Measurements from ENCODE around the gene RNPS1.

Gene RNPS1

GRCh38 chr16:2267913-2268666 is at the start of gene RNPS1:
Gene RNPS1 (minus strand): TSS chr16:2268126. CDS start chr16:2264643, 3,483 bp downstream.
- peak; percentile 53 to 81 for DNase-seq

GRCh38 chr16:2317231-2318020 is 49.5 kb upstream of the RNPS1 start:
- DNase-seq: no peak

- DNase-seq: no peak
Observed at GRCh38 chr16:2308089-2308962, 40.4 kb upstream of the RNPS1 start.

- DNase-seq: no peak
Observed at GRCh38 chr16:2299915-2300192, 31.9 kb upstream of the RNPS1 start.

GRCh38 chr16:2299121-2299914 is 31.4 kb upstream of the RNPS1 start:
- DNase-seq: no peak

- no peak for DNase-seq
Observed at GRCh38 chr16:2298621-2299020, 30.7 kb upstream of the RNPS1 start.

GRCh38 chr16:2297506-2297860 is 29.6 kb upstream of the RNPS1 start:
- DNase-seq: no peak

- no peak for DNase-seq
Observed at GRCh38 chr16:2296661-2297505, 29.0 kb upstream of the RNPS1 start.

- no peak for DNase-seq
Observed at GRCh38 chr16:2295056-2295798, 27.3 kb upstream of the RNPS1 start.

GRCh38 chr16:2292221-2292620 is 24.3 kb upstream of the RNPS1 start:
- DNase-seq: no peak

- DNase-seq: no peak
Observed at GRCh38 chr16:2289282-2289681, 21.4 kb upstream of the RNPS1 start.

- no peak for DNase-seq
Observed at GRCh38 chr16:2288726-2289125, 20.8 kb upstream of the RNPS1 start.

- DNase-seq: no peak
Observed at GRCh38 chr16:2287916-2288547, 20.1 kb upstream of the RNPS1 start.

GRCh38 chr16:2286550-2286949 is 18.6 kb upstream of the RNPS1 start:
- no peak for DNase-seq

GRCh38 chr16:2285731-2286191 is 17.8 kb upstream of the RNPS1 start:
- no peak for DNase-seq

GRCh38 chr16:2284797-2285576 is 17.1 kb upstream of the RNPS1 start:
- DNase-seq: no peak

GRCh38 chr16:2284001-2284770 is 16.3 kb upstream of the RNPS1 start:
- no peak for DNase-seq

- DNase-seq: no peak
Observed at GRCh38 chr16:2282866-2283555, 15.1 kb upstream of the RNPS1 start.

All from SW 1271 (cell line).